Fibroblast of lung (primary cell): Measurements from ENCODE around the gene TSPAN3. TPM values are rescaled to one million over a fixed set of nuclear protein-coding genes. Genes with fewer than 3 reads are reported as not detected.
A peak's percentile ranks its signal among the peaks of the same experiment; 100 is the strongest.

Source experiments
- DNase-seq, 2 donors: peaks; one replicate each; pipeline versions ENCODE4 v3.0.0 to v3.0.0-alpha.2; 2010; ENCODE audit warnings: low read depth in 2 of 2
- H2AFZ ChIP-seq: 2 replicates; pipeline ENCODE4 v1.5.1; 2012; ENCODE audit warnings: low read length, control low read depth, inconsistent platforms
- H3K27ac ChIP-seq: 2 replicates; pipeline ENCODE4 v1.5.1; 2011; ENCODE audit warnings: low read length, control low read depth; ENCODE audit not compliant: insufficient read depth
- H3K27me3 ChIP-seq: 2 replicates; pipeline ENCODE4 v1.5.1; 2011; ENCODE audit warnings: mild to moderate bottlenecking, low read length; ENCODE audit not compliant: control insufficient read depth, insufficient read depth
- H3K36me3 ChIP-seq: 2 replicates; pipeline ENCODE4 v1.5.1; 2011; ENCODE audit warnings: low read length; ENCODE audit not compliant: control insufficient read depth, insufficient read depth
- H3K4me1 ChIP-seq: 2 replicates; pipeline ENCODE4 v1.5.1; 2011; ENCODE audit warnings: low read length; ENCODE audit not compliant: control insufficient read depth, insufficient read depth; ENCODE audit errors: extremely low read depth
- H3K4me2 ChIP-seq: 2 replicates; pipeline ENCODE4 v1.5.1; 2011; ENCODE audit warnings: low read length, control low read depth; ENCODE audit not compliant: insufficient read depth; ENCODE audit errors: extremely low read depth
- H3K4me3 ChIP-seq, 4 experiments: fragments of 200-600 bp in 1 of 4; sonication (generic) in 1 of 4; replicated peaks in 1 of 4; 2 replicates each; pipeline ENCODE4 v1.5.1; 2011 to 2016; ENCODE audit warnings: low read length in 4 of 4, low read depth in 3 of 4, mild to moderate bottlenecking in 3 of 4, control low read depth in 2 of 4, inconsistent platforms in 1 of 4, mixed read lengths in 1 of 4; ENCODE audit not compliant: insufficient read depth in 1 of 4; ENCODE audit errors: control extremely low read depth in 1 of 4
- H3K79me2 ChIP-seq: 2 replicates; pipeline ENCODE4 v1.5.1; 2012; ENCODE audit warnings: mild to moderate bottlenecking, low read length, inconsistent platforms; ENCODE audit not compliant: control insufficient read depth, insufficient read depth
- H3K9ac ChIP-seq: 2 replicates; pipeline ENCODE4 v1.5.1; 2011; ENCODE audit warnings: mild to moderate bottlenecking, low read length, control low read depth; ENCODE audit not compliant: insufficient read depth
- H3K9me3 ChIP-seq: 2 replicates; pipeline ENCODE4 v1.5.1; 2012; ENCODE audit warnings: low read depth, low read length; ENCODE audit not compliant: control insufficient read depth, insufficient read depth
- H4K20me1 ChIP-seq: 2 replicates; pipeline ENCODE4 v1.5.1; 2011; ENCODE audit warnings: low read length; ENCODE audit not compliant: control insufficient read depth, insufficient read depth; ENCODE audit errors: extremely low read depth
- EZH2 ChIP-seq: IDR thresholded peaks from 2 replicates; pipeline ENCODE4 v1.5.1; 2012; ENCODE audit warnings: low read length, control low read depth, mild to moderate bottlenecking; ENCODE audit errors: missing control alignments
- polyA plus RNA-seq, 2 donors: library from polyadenylated mRNA; depleted of rRNA in 1 of 2; stranded (reverse) in 1 of 2; unstranded in 1 of 2; fragments of >200 nt; gene quantifications; 2 replicates each; pipeline ENCODE4 v1.2.1, GENCODE V29; 2011 to 2012; ENCODE audit warnings: missing spikeins in 1 of 2
- total RNA-seq: library from RNA; depleted of rRNA; stranded (reverse); fragments of >200 nt; gene quantifications from 2 replicates; pipeline ENCODE4 v1.2.1, GENCODE V29; 2014
- TF ChIP-seq, protein P1 (sequence below), 2 donors: IDR thresholded peaks in 1 of 2; conservative IDR thresholded peaks in 1 of 2; 1 replicate in 1 of 2; 2 replicates in 1 of 2; pipeline ENCODE4 v1.5.1; 2011 to 2012; ENCODE audit warnings: low read length in 2 of 2, control low read depth in 1 of 2, inconsistent platforms in 1 of 2, low read depth in 1 of 2, mild to moderate bottlenecking in 1 of 2

TSPAN3 gene
- total and polyA plus RNA-seq, 2 donors (not counting 1 experiment from before 2014, with no cell fraction given), result 225 to 472 TPM

DNA sequence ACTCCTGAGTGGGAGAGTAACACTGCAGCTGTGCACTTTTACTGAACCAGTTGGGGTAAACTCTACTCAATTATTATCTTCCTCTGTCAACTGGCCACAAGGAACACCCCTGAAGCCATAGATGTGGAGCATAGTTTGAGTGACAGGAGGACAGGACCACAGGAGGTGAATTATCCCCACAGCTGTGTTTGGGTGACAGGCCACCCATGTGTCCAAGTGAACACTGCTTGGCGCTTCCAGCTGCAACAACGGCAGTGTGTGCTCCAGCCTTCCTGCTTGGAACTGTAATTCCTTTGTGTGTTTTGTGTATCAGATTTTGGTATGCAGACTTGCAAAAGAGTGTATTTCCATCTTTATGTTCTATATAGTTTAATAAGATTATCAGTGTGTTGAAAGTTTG is 20.2 kb upstream of the TSPAN3 start:
- H3K9me3 ChIP-seq, result no peaks in the 10 kb centered on the region
- no peak overlapping the region for H3K27ac ChIP-seq
- H2AFZ ChIP-seq, result no peak overlapping the region
- TF ChIP-seq, protein P1, sequence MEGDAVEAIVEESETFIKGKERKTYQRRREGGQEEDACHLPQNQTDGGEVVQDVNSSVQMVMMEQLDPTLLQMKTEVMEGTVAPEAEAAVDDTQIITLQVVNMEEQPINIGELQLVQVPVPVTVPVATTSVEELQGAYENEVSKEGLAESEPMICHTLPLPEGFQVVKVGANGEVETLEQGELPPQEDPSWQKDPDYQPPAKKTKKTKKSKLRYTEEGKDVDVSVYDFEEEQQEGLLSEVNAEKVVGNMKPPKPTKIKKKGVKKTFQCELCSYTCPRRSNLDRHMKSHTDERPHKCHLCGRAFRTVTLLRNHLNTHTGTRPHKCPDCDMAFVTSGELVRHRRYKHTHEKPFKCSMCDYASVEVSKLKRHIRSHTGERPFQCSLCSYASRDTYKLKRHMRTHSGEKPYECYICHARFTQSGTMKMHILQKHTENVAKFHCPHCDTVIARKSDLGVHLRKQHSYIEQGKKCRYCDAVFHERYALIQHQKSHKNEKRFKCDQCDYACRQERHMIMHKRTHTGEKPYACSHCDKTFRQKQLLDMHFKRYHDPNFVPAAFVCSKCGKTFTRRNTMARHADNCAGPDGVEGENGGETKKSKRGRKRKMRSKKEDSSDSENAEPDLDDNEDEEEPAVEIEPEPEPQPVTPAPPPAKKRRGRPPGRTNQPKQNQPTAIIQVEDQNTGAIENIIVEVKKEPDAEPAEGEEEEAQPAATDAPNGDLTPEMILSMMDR (conservative IDR thresholded peaks at IDR 0.05 in 1 of 2, IDR thresholded peaks at IDR 0.05 in 1 of 2; ENCODE audit: low read depth in 1 of 2, low read length in 2 of 2), result no peak
- no peak for TF ChIP-seq EZH2
- H3K79me2 ChIP-seq, result no peaks in the 10 kb centered on the region
- no peaks in the 10 kb centered on the region for H3K27me3 ChIP-seq
- H3K4me2 ChIP-seq, result no peak overlapping the region
- no peaks in the 10 kb centered on the region for H3K36me3 ChIP-seq
- no peak overlapping the region for H3K9ac ChIP-seq
- no peak overlapping the region for H3K4me3 ChIP-seq
- no peaks in the 10 kb centered on the region for H3K4me1 ChIP-seq
- DNase-seq, result no peak
- no peaks in the 10 kb centered on the region for H4K20me1 ChIP-seq

DNA sequence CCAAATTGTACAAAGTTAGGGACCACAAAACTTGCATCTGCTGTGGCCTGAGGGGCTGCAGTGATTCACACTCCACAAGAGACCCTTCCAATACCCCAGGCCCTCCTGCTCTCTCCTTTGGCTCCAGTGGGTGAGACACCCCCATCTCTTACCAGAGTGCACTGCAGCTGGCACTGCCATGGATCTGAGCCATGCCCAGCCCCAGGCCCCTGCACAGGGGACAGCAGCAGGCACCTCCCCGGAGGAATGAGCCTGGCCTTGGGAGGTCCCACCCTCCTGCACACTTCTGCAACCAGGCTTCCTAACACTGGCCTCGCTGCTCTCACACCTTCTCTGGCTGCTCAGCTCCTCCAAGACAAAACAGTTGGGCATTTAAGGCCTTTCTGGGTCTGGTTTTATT is 16.3 kb upstream of the TSPAN3 start:
- no peak overlapping the region for H3K4me3 ChIP-seq
- no peaks in the 10 kb centered on the region for H4K20me1 ChIP-seq
- no peak overlapping the region for H3K27ac ChIP-seq
- no peaks in the 10 kb centered on the region for H3K27me3 ChIP-seq
- no peak overlapping the region for H2AFZ ChIP-seq
- no peak overlapping the region for H3K4me2 ChIP-seq
- peaks cover 13% of the 10 kb centered on the region for H3K4me1 ChIP-seq
- H3K36me3 ChIP-seq, result no peaks in the 10 kb centered on the region
- H3K79me2 ChIP-seq, result no peaks in the 10 kb centered on the region
- H3K9me3 ChIP-seq, result no peaks in the 10 kb centered on the region
- H3K9ac ChIP-seq, result no peak overlapping the region
- no peak for TF ChIP-seq EZH2
- TF ChIP-seq, protein P1 (conservative IDR thresholded peaks at IDR 0.05 in 1 of 2, IDR thresholded peaks at IDR 0.05 in 1 of 2; ENCODE audit: low read depth in 1 of 2, low read length in 2 of 2), result no peak
- no peak for DNase-seq

DNA sequence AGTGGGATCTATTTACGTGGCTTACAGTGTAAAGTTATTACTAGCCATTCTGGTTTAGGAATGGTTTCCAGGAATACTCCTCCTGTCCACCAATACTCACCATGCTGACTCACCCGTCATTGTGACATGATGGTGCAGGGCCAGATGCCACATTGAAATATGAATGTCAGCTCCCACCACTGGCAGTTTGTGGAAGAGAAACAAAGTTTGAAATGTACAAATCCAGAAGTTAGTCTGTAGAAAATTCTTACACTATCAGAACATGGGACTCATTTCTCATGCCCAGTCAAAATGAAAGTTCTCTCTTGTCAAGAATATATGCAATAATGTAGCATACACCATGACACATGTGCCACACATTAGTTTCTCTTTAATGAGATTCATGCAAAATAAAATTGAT is 14.4 kb upstream of the TSPAN3 start:
- Histone ChIP-seq H3K27ac (peak overlapping the region; percentile 24), H3K4me2 (no peak overlapping the region), H3K9me3 (no peaks in the 10 kb centered on the region)

More for the DNA sequence above, 14.4 kb upstream of the TSPAN3 start:
- H3K4me3 ChIP-seq, result no peak overlapping the region
- peaks cover 15% of the 10 kb centered on the region for H3K4me1 ChIP-seq
- H2AFZ ChIP-seq, result no peak overlapping the region
- H3K27me3 ChIP-seq, result no peaks in the 10 kb centered on the region
- peak; percentile 63 to 66 for DNase-seq
- H4K20me1 ChIP-seq, result no peaks in the 10 kb centered on the region
- H3K79me2 ChIP-seq, result no peaks in the 10 kb centered on the region
- no peak overlapping the region for H3K9ac ChIP-seq
- TF ChIP-seq, protein P1 (conservative IDR thresholded peaks at IDR 0.05 in 1 of 2, IDR thresholded peaks at IDR 0.05 in 1 of 2; ENCODE audit: low read depth in 1 of 2, low read length in 2 of 2), result no peak
- TF ChIP-seq EZH2, result no peak
- H3K36me3 ChIP-seq, result no peaks in the 10 kb centered on the region
